ENCODE results near the gene CUEDC1.

The CUEDC1 gene

GRCh38 chr17:57892820-57893595 is 62.2 kb downstream of the CUEDC1 start:
- no peak for DNase-seq

- peak; percentile 81 for DNase-seq
Observed at GRCh38 chr17:57892146-57892819, 62.9 kb downstream of the CUEDC1 start.

GRCh38 chr17:57890857-57891232 is 64.4 kb downstream of the CUEDC1 start:
- DNase-seq, result no peak

DNA sequence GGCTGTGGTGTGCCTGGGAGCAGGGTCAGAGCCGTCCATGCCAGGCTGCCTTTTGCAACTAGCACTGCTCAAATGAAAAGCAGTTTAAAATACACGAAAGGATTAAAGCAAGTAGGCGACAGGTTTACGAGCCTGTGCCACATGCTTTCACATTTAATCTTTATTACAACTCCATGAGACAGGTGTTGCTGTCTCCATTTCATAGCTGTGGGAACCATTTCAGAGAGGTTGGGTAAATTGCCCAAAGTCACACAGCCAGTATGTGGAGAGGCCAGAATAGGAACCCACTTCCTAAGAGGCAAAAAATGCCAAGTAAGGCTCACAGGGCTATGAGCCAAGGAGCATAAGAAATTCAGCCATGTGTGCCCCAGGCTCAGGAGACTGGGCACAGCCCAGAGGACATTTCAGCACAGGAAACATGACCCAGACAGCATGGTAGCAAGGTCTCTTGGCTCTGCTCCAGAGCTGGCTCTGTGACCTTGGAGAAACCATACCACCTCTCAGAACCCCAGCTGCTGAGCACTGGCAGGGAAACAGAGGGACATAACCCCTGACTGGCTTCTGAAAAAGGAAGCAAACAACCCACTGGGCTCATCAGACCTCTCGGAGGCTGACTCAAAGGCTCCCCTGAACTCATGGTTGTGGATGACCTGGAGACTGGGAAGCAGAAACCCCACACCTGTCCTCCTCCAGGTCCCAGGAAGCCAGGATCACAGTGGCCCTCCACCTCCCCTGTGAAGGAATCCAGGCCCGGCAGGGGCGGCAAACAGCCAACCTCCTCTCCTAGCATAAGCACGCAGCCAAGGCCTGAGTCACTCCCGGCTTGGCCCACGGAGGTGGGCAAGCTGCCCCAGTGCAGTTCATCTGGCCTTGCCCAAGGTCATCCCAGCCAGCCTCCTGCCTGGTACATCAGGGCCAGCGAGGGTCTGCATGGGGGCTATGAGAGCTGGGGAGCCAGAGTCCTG is 65.0 kb downstream of the CUEDC1 start:
- DNase-seq, result no peak

DNA sequence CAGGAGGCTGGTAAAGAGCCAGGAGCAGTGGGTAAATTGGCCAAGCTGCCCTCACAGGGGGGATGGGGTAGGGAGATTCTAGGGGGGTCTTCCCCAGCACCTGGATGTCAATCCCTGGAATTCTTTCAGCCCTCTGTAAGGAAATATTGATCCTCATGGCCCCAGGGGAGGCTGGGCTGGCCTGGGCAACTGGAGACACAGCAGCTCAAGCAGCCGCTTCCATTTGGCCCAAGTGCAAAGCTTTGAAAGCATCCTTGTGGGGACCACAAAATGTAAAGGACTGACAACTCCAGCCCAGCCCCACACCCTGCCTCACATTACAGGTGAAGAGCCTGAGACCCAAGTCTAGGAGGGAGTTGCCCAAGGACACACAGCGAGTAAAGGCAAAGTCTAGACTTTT is 66.0 kb downstream of the CUEDC1 start:
- no peak for DNase-seq

- no peak for DNase-seq
Observed at GRCh38 chr17:57888311-57889216, 66.6 kb downstream of the CUEDC1 start.

DNA sequence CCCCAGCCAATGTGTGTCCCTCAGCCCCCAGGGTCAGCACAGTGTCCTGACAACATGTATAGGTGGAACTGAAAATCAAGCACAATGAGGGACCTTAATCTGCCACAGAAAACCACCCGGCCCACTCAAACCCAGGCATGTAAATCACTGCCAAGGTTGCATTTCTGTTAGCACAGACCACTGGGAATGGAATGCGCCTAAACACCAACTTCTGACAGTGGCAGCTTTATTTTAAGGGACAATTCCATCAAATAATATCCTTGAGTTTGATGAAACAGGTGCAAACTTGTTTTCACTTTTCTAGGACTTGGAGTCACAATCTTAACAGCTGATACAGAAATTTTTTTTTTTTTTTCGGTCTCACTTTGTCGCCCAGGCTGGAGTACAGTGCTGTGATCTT is 68.1 kb downstream of the CUEDC1 start:
- no peak for DNase-seq

DNA sequence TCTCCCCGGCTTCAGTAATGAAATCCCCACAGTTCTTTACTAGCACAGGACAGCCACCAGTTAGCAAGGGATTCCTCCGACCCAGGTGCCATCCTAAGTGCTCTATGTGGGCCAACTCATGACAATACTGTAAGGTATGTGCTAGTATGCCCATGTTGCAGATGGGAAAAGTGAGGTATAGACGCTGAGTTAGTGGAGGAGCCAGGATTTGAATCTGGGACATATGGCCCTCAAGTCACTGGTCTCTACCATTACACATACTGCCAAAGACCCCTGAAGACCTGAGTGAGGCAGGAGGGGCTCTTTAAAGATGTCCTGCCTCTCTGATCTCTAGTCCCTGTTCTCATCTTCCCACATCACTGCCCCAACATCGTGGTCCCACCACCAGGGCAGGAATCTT is 69.2 kb downstream of the CUEDC1 start:
- DNase-seq, result no peak

GRCh38 chr17:57885148-57885915 is 69.9 kb downstream of the CUEDC1 start:
- no peak for DNase-seq

GRCh38 chr17:57881783-57882351 is 73.3 kb downstream of the CUEDC1 start:
- no peak for DNase-seq

GRCh38 chr17:57881143-57881542 is 74.1 kb downstream of the CUEDC1 start:
- DNase-seq, result no peak

DNA sequence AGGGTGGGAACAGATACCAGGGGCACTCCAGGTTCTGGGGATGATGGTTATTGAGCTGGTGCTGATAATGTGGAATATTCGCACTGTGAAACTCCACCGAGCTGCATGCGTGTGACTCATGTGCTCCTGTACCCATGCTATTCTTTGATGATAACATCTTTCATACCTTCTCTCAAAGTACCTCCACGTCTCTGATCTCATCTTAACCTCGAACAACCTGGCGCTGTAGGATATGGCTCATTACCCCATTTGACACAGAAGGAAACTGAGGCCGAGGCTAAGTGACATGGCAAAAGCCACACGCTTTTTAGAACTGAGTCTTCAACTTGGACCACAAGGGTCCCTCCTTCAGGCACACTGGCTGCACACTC is 75.1 kb downstream of the CUEDC1 start:
- peak; percentile 34 for DNase-seq

GRCh38 chr17:57879437-57880085 is 75.7 kb downstream of the CUEDC1 start:
- DNase-seq, result no peak

- no peak for DNase-seq
Observed at GRCh38 chr17:57877803-57878377, 77.3 kb downstream of the CUEDC1 start.

- DNase-seq, result no peak
Observed at GRCh38 chr17:57876866-57877237, 78.4 kb downstream of the CUEDC1 start.

GRCh38 chr17:57876023-57876865 is 79.0 kb downstream of the CUEDC1 start:
- DNase-seq, result no peak

DNA sequence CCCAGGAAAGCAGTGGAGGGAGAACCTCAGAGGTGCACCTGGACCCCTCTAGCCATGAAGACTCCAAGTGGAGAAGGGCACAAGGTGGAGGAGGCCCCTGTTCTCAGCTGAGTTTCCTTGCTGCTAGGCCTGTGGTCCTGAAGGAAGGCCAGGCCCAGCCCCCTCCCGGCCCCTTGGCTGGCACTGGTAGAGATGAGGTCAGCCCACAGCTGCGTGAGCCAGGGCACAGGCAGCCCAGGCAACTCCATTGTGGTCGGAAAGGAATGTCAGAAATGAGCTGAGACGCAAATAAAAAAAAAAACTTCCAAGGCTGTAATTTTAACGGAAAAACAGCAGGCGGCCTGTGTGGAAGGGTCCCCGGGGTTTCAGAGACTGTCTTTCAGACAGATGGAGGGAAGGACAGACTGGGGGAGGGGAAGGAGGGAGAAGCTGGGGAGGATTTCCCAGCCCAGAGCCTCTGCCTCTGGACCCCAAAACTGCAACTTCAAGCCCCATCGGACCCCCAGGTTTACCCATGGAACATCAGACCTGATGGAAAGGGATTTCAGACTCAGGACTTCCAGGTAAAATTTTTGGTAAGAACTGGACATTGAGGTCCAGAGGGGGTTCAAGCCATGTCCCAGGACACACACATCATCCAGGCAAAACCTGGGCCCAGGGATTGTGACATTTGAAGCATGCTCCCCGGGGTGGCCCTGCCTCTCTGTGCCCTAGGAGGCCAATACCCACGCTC is 79.8 kb downstream of the CUEDC1 start:
- no peak for DNase-seq

GRCh38 chr17:57874434-57875289 is 80.5 kb downstream of the CUEDC1 start:
- peak; percentile 45 for DNase-seq
